Measurements from ENCODE around the gene BAZ2A.

DNA sequence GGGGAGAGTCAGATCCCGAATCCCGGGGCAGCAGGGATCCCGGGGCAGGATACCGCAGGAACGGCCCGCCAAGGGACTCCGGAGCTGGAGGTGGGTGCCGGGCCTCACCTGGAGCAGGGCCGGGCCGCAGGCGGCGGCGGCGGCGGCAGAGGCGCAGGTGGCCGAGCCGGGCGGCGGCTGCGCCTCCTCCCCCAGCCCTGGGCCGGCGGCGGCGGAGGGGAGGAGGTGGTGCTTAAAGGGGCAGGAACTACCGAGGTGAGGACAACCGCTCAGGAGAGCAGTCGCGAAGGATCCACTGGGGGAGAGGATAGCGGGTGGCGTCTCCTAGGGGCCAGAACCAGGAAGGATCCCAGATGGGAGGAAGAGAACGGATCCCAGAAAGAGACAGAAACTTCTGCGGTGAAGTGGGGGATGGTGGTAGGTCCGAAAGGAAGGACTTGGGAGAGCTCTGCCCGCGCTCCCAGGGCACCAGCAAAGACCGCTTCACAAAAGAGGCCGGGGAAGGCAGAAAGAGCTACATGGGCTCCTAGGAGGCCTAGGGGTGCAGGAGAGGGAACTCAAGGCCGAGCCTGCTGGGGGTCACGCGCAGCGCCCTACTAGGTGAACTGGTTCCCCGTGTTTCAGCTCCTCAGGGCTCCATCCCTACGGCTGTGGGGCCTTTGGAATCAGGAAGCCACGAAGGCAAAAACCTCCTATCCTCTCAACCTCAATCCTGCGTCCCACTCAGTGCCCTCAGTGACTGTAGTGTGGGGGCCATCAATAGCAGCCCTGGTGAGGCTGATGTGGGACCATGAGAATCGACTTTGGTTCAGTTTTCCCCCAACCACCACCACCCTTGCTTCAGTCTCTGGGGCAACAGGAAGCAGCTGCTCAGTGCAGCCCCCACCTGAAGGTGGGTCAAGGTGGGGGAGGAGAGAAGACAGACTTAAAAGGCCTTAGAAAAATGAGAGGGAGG is 5.0 kb upstream of the BAZ2A start:
- TF ChIP-seq, protein P1, sequence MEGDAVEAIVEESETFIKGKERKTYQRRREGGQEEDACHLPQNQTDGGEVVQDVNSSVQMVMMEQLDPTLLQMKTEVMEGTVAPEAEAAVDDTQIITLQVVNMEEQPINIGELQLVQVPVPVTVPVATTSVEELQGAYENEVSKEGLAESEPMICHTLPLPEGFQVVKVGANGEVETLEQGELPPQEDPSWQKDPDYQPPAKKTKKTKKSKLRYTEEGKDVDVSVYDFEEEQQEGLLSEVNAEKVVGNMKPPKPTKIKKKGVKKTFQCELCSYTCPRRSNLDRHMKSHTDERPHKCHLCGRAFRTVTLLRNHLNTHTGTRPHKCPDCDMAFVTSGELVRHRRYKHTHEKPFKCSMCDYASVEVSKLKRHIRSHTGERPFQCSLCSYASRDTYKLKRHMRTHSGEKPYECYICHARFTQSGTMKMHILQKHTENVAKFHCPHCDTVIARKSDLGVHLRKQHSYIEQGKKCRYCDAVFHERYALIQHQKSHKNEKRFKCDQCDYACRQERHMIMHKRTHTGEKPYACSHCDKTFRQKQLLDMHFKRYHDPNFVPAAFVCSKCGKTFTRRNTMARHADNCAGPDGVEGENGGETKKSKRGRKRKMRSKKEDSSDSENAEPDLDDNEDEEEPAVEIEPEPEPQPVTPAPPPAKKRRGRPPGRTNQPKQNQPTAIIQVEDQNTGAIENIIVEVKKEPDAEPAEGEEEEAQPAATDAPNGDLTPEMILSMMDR (IDR thresholded peaks at IDR 0.05): peak; percentile 78
- TF ChIP-seq POLR2AphosphoS5 (IDR thresholded peaks at IDR 0.05; ENCODE audit: low read depth, low read length): peak; percentile 45; the same call in 1 of the 2 replicates
- TF ChIP-seq, protein P2, sequence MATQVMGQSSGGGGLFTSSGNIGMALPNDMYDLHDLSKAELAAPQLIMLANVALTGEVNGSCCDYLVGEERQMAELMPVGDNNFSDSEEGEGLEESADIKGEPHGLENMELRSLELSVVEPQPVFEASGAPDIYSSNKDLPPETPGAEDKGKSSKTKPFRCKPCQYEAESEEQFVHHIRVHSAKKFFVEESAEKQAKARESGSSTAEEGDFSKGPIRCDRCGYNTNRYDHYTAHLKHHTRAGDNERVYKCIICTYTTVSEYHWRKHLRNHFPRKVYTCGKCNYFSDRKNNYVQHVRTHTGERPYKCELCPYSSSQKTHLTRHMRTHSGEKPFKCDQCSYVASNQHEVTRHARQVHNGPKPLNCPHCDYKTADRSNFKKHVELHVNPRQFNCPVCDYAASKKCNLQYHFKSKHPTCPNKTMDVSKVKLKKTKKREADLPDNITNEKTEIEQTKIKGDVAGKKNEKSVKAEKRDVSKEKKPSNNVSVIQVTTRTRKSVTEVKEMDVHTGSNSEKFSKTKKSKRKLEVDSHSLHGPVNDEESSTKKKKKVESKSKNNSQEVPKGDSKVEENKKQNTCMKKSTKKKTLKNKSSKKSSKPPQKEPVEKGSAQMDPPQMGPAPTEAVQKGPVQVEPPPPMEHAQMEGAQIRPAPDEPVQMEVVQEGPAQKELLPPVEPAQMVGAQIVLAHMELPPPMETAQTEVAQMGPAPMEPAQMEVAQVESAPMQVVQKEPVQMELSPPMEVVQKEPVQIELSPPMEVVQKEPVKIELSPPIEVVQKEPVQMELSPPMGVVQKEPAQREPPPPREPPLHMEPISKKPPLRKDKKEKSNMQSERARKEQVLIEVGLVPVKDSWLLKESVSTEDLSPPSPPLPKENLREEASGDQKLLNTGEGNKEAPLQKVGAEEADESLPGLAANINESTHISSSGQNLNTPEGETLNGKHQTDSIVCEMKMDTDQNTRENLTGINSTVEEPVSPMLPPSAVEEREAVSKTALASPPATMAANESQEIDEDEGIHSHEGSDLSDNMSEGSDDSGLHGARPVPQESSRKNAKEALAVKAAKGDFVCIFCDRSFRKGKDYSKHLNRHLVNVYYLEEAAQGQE (IDR thresholded peaks at IDR 0.05; ENCODE audit: insufficient read depth in 1 of 2, low read depth in 2 of 2, low read length in 1 of 2): no peak

Data from Panc1 (cell line).